Mesenchymal stem cell (in vitro differentiated cells and primary cell): ENCODE measurements around the gene TMEM253.
A peak's percentile ranks its signal among the peaks of the same experiment; 100 is the strongest.

ENCODE experiments used
- DNase-seq: peaks from one replicate; pipeline ENCODE4 v3.0.0-alpha.2; 2013
- H2AFZ ChIP-seq: one replicate; pipeline ENCODE4 v1.6.1; 2013; ENCODE audit warnings: low read depth, mild to moderate bottlenecking, control low read depth, inconsistent platforms, low read length, moderate library complexity
- H2AK5ac ChIP-seq: 2 replicates; pipeline ENCODE4 v1.6.1; 2013; ENCODE audit warnings: low read length, moderate library complexity, mild to moderate bottlenecking, inconsistent platforms; ENCODE audit not compliant: severe bottlenecking
- H2BK120ac ChIP-seq: one replicate; pipeline ENCODE4 v1.6.1; 2013; ENCODE audit warnings: low read depth, mild to moderate bottlenecking, inconsistent platforms, low read length, moderate library complexity
- H2BK12ac ChIP-seq, 2 experiments: one replicate each; pipeline ENCODE4 v1.6.1; 2013; ENCODE audit warnings: inconsistent platforms in 2 of 2, low read length in 2 of 2, mild to moderate bottlenecking in 2 of 2, moderate library complexity in 2 of 2, control low read depth in 1 of 2
- H2BK15ac ChIP-seq: one replicate; pipeline ENCODE4 v1.6.1; 2013; ENCODE audit warnings: mild to moderate bottlenecking, low read depth, inconsistent platforms; ENCODE audit not compliant: poor library complexity, severe bottlenecking
- H2BK5ac ChIP-seq: 2 replicates; pipeline ENCODE4 v1.6.1; 2013; ENCODE audit warnings: low read depth, mild to moderate bottlenecking, low read length, control low read depth, inconsistent platforms; ENCODE audit not compliant: poor library complexity, severe bottlenecking
- H3K14ac ChIP-seq, 2 experiments: one replicate each; pipeline ENCODE4 v1.6.1; 2013; ENCODE audit warnings: inconsistent platforms in 2 of 2, low read length in 2 of 2, control low read depth in 1 of 2, mild to moderate bottlenecking in 1 of 2, moderate library complexity in 1 of 2
- H3K18ac ChIP-seq, 2 experiments: one replicate each; pipeline ENCODE4 v1.6.1; 2013; ENCODE audit warnings: inconsistent platforms in 2 of 2, low read length in 2 of 2, control low read depth in 1 of 2, low read depth in 1 of 2, mild to moderate bottlenecking in 1 of 2
- H3K23ac ChIP-seq, 2 experiments: one replicate each; pipeline ENCODE4 v1.6.1; 2013; ENCODE audit warnings: inconsistent platforms in 2 of 2, low read length in 2 of 2, mild to moderate bottlenecking in 2 of 2, moderate library complexity in 2 of 2, control low read depth in 1 of 2
- H3K27ac ChIP-seq: 2 replicates; pipeline ENCODE4 v1.5.1; 2013; ENCODE audit warnings: mild to moderate bottlenecking, moderate library complexity, low read length, control low read depth, inconsistent platforms; ENCODE audit not compliant: poor library complexity, severe bottlenecking
- H3K27me3 ChIP-seq, 2 experiments: 2 replicates each; pipeline versions ENCODE4 v1.6.1 to v1.7.0; 2013; ENCODE audit warnings: low read length in 2 of 2, mild to moderate bottlenecking in 2 of 2, moderate library complexity in 2 of 2, control low read depth in 1 of 2, inconsistent platforms in 1 of 2; ENCODE audit not compliant: control insufficient read depth in 1 of 2, insufficient read depth in 1 of 2
- H3K36me3 ChIP-seq, 2 experiments: 2 replicates each; pipeline versions ENCODE4 v1.6.1 to v1.7.0; 2013; ENCODE audit warnings: low read length in 2 of 2, control low read depth in 1 of 2, inconsistent platforms in 1 of 2, low read depth in 1 of 2, mild to moderate bottlenecking in 1 of 2; ENCODE audit not compliant: insufficient read depth in 2 of 2, control insufficient read depth in 1 of 2
- H3K4ac ChIP-seq, 2 experiments: one replicate each; pipeline ENCODE4 v1.6.1; 2013; ENCODE audit warnings: inconsistent platforms in 2 of 2, low read length in 2 of 2, mild to moderate bottlenecking in 2 of 2, moderate library complexity in 2 of 2, control low read depth in 1 of 2, low read depth in 1 of 2
- H3K4me1 ChIP-seq: 2 replicates; pipeline ENCODE4 v1.6.1; 2013; ENCODE audit warnings: low read depth, low read length, control low read depth; ENCODE audit not compliant: control insufficient read depth, insufficient read depth
- H3K4me2 ChIP-seq: 2 replicates; pipeline ENCODE4 v1.6.1; 2013; ENCODE audit warnings: low read length, mild to moderate bottlenecking, inconsistent platforms; ENCODE audit not compliant: poor library complexity, severe bottlenecking
- H3K4me3 ChIP-seq, 2 experiments: 2 replicates each; pipeline versions ENCODE4 v1.5.1 to v1.7.0; 2013; ENCODE audit warnings: low read length in 2 of 2, mild to moderate bottlenecking in 2 of 2, control low read depth in 1 of 2, low read depth in 1 of 2; ENCODE audit not compliant: insufficient read depth in 1 of 2
- H3K79me1 ChIP-seq: replicated peaks from 2 replicates; pipeline ENCODE4 v1.6.1; 2013; ENCODE audit warnings: mild to moderate bottlenecking, control low read depth, low read length, inconsistent platforms; ENCODE audit not compliant: poor library complexity, severe bottlenecking
- H3K9ac ChIP-seq: 2 replicates; pipeline ENCODE4 v1.7.0; 2013; ENCODE audit warnings: mild to moderate bottlenecking, low read length, moderate library complexity
- H3K9me3 ChIP-seq: 2 replicates; pipeline ENCODE4 v1.7.0; 2013; ENCODE audit warnings: mild to moderate bottlenecking, low read length; ENCODE audit not compliant: control insufficient read depth
- H4K8ac ChIP-seq: one replicate; pipeline ENCODE4 v1.6.1; 2013; ENCODE audit warnings: inconsistent platforms, mild to moderate bottlenecking, low read length, moderate library complexity
- H4K91ac ChIP-seq: one replicate; pipeline ENCODE4 v1.6.1; 2013; ENCODE audit warnings: mild to moderate bottlenecking, low read length, inconsistent platforms
- WGBS: methylation state at CpG from one replicate; pipeline ENCODE4 v1.1.7; 2013; ENCODE audit warnings: mixed read lengths; 5-methylcytosine and 5-hydroxymethylcytosine counted together

The TMEM253 gene

GRCh38 chr14:21092273-21093011, 8.4 kb upstream of the TMEM253 start:
- no peaks in the 10 kb centered on the region for H3K9me3 ChIP-seq
- H4K8ac ChIP-seq: peak overlapping the region; percentile 24
- peaks cover 40 to 54% of the 10 kb centered on the region in 2 experiments for H3K36me3 ChIP-seq
- WGBS: 51% methylated on average over 59 of the region's 59 CpGs
- H3K4me1 ChIP-seq: peaks cover 24% of the 10 kb centered on the region
- H3K27ac ChIP-seq: no peak overlapping the region
- H2AK5ac ChIP-seq: peak overlapping the region; percentile 36
- H2AFZ ChIP-seq: no peak overlapping the region
- no peaks in the 10 kb centered on the region for H3K27me3 ChIP-seq
- H3K14ac ChIP-seq: no peak overlapping the region
- peaks cover 21% of the 10 kb centered on the region for H3K79me1 ChIP-seq
- no peak overlapping the region for H3K4me2 ChIP-seq
- no peak overlapping the region for H3K9ac ChIP-seq
- H2BK12ac ChIP-seq: no peak overlapping the region
- peak overlapping the region; percentile 29 for H4K91ac ChIP-seq
- peak; percentile 68 for DNase-seq
- H2BK15ac ChIP-seq: no peak overlapping the region
- no peak overlapping the region for H2BK5ac ChIP-seq
- no peak overlapping the region for H3K18ac ChIP-seq
- H2BK120ac ChIP-seq: no peak overlapping the region
- H3K23ac ChIP-seq: no peak overlapping the region
- no peak overlapping the region for H3K4ac ChIP-seq
- no peak overlapping the region for H3K4me3 ChIP-seq

- H3K9ac ChIP-seq: no peak overlapping the region
- no peak overlapping the region for H3K4me3 ChIP-seq
- no peaks in the 10 kb centered on the region for H3K27me3 ChIP-seq
Measured at GRCh38 chr14:21093018-21093417, 7.8 kb upstream of the TMEM253 start.

DNA sequence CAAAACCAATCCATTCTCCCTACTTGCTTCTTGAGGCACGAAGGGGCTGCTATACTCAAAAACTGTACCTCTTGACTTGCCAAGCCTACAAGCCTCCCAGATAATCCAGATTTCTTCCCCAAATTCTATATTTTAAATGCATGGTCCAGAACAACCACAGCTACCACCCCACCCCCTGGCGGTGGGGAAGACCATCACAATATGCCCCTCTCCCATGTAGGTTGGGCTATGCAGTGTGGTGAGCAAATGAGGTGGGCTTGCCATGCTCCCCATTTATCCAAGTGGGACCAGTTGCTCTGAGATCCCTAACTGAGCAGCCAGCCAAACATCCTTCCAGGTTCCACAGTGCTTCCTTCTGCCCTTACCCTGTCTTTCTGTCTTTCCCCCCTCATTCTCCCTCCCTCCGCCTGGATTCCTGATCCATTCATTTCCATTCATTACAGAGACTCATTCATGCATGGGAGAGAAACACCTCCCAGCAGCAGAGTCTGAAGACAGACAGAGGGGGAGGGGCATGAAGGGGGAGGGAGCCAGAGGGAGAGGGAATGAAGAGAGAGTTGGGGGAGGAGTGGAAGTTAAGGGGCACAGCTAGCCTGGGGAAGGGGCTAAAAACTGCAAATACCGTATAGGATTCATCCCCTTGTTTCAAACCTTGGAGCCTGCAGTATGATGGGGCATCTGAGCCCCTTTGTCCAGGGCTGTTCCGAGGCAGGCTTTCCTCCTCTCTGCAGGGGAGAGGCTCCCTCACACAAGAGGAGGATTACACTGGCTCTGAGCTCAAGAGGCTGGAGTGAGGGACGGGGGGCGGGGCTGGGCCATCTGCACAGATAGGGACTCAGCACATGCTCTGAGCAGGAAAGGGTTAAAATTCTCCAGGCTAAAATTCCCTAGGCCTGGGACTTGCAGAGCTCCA, 6.8 kb upstream of the TMEM253 start:
- H3K27me3 ChIP-seq: no peaks in the 10 kb centered on the region
- H2BK120ac ChIP-seq: no peak overlapping the region
- no peak overlapping the region for H4K91ac ChIP-seq
- H3K4ac ChIP-seq: no peak overlapping the region
- WGBS: 17% methylated on average over 7 of the region's 7 CpGs
- no peak overlapping the region for H4K8ac ChIP-seq
- H3K27ac ChIP-seq: peak overlapping the region; percentile 98
- peak overlapping the region in 1 of 2 experiments; percentile 21 for H3K18ac ChIP-seq
- no peak overlapping the region for H2AFZ ChIP-seq
- peaks cover 29 to 41% of the 10 kb centered on the region in 2 experiments for H3K36me3 ChIP-seq
- no peaks in the 10 kb centered on the region for H3K9me3 ChIP-seq
- no peak overlapping the region for H3K9ac ChIP-seq
- H3K4me3 ChIP-seq: no peak overlapping the region
- H3K23ac ChIP-seq: no peak overlapping the region
- H2AK5ac ChIP-seq: peak overlapping the region; percentile 78
- peak; percentile 47 for DNase-seq
- H3K4me2 ChIP-seq: peak overlapping the region; percentile 75
- H3K14ac ChIP-seq: no peak overlapping the region
- no peak overlapping the region for H2BK15ac ChIP-seq
- no peak overlapping the region for H2BK12ac ChIP-seq
- peak overlapping the region; percentile 74 for H2BK5ac ChIP-seq
- peaks cover 25% of the 10 kb centered on the region for H3K4me1 ChIP-seq
- peaks cover 16% of the 10 kb centered on the region for H3K79me1 ChIP-seq

More at GRCh38 chr14:21093018-21093417, 7.8 kb upstream of the TMEM253 start:
- Histone ChIP-seq H3K23ac (no peak overlapping the region), H3K9me3 (no peaks in the 10 kb centered on the region), H4K8ac (peak overlapping the region; percentile 24), H3K18ac (no peak overlapping the region), H2BK120ac (no peak overlapping the region), H2AK5ac (peak overlapping the region; percentile 21), H3K4me1 (peaks cover 25% of the 10 kb centered on the region), H3K36me3 (peaks cover 38 to 50% of the 10 kb centered on the region in 2 experiments), H2BK5ac (no peak overlapping the region), H2AFZ (no peak overlapping the region), H3K4me2 (no peak overlapping the region), H3K14ac (no peak overlapping the region), H3K4ac (no peak overlapping the region), H2BK12ac (no peak overlapping the region), H3K27ac (peak overlapping the region; percentile 98), H2BK15ac (no peak overlapping the region), H4K91ac (no peak overlapping the region), H3K79me1 (peaks cover 21% of the 10 kb centered on the region)
- DNase-seq: no peak
- 80% methylated on average over 36 of the region's 36 CpGs for WGBS
